GM12865 (cell line): ENCODE data around the gene PLIN4.

Experiments used
- DNase-seq: peaks from one replicate; pipeline ENCODE4 v3.0.0; 2010; ENCODE audit warnings: low read depth
- H3K4me3 ChIP-seq: 2 replicates; pipeline ENCODE4 v1.5.1; 2011; ENCODE audit warnings: mild to moderate bottlenecking, low read depth, low read length, control low read depth
- TF ChIP-seq, protein P1 (sequence below): IDR thresholded peaks from 2 replicates; pipeline ENCODE4 v1.5.1; 2011; ENCODE audit warnings: low read length, control low read depth, low read depth, inconsistent platforms; ENCODE audit not compliant: insufficient read depth; ENCODE audit errors: missing control alignments

The PLIN4 gene

DNA sequence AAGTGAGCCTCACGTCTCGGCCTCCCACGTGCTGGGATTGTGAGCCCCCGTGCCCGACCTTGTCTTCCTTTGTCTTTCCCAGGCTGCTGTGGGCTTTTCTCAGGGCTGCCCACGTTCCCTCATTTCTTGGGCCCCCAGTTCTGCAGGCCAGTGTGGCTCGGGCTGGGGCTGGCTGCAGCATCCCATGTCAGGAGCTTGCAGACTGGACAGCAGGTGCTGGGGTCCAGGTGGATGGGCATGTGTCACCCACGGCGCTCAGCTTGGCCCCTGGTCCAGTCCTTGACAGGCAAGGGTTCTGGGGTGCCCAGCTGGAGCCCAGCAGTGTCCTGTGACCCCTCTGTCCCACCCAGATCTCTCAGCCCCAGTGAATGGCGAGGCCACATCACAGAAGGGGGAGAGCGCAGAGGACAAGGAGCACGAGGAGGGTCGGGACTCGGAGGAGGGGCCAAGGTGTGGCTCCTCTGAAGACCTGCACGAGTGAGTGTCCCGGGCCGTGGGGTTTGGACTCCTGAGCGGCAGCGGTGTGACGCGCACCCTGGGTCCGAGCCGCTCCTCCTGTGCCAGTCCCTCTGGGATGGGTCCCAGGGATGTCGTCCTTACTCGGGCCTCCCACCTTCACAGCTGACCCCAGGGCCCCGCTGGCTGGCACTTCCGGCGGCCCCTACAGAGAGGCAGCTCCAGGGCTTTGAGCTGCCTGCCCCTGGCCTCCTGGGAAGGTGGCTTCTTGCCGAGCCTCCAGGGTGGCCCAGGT, 17.3 kb downstream of the PLIN4 start:
- DNase-seq = no peak
- H3K4me3 ChIP-seq = no peak overlapping the region
- TF ChIP-seq, protein P1, sequence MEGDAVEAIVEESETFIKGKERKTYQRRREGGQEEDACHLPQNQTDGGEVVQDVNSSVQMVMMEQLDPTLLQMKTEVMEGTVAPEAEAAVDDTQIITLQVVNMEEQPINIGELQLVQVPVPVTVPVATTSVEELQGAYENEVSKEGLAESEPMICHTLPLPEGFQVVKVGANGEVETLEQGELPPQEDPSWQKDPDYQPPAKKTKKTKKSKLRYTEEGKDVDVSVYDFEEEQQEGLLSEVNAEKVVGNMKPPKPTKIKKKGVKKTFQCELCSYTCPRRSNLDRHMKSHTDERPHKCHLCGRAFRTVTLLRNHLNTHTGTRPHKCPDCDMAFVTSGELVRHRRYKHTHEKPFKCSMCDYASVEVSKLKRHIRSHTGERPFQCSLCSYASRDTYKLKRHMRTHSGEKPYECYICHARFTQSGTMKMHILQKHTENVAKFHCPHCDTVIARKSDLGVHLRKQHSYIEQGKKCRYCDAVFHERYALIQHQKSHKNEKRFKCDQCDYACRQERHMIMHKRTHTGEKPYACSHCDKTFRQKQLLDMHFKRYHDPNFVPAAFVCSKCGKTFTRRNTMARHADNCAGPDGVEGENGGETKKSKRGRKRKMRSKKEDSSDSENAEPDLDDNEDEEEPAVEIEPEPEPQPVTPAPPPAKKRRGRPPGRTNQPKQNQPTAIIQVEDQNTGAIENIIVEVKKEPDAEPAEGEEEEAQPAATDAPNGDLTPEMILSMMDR = no peak

DNA sequence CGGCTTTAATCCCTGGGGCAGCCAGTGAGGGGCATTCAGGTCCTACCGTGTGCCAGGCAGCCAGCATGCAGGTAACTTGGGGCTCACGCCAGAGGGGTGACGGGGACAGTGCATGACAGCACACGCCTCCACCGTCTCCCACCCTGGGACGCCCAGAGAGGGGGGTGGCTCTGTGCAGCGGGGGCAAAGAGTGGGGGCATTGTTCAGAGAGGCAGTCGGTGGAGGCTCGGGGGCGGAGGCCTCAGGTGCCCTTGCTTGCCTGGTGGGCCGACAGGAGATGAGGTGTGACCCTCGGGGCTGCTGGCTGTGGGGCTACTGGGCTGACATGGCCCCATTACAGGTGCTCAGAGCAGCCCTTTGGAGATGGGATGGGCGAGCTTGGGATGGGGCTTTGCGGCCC, 18.4 kb downstream of the PLIN4 start:
- TF ChIP-seq, protein P1 = no peak
- DNase-seq = no peak
- no peak overlapping the region for H3K4me3 ChIP-seq

DNA sequence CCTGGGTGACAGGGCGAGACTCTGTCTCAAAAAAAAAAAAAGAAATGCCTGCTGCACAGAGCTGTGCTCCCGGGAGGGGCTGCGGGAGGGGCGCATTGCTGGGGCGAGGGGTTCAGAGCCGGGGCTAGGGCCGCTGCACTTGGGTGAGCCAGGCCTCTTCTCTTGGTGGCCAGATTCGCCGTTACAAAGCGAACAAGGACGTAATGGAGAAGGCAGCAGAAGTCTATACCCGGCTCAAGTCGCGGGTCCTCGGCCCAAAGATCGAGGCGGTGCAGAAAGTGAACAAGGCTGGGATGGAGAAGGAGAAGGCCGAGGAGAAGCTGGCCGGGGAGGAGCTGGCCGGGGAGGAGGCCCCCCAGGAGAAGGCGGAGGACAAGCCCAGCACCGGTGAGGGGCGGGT, 19.0 kb downstream of the PLIN4 start:
- TF ChIP-seq, protein P1 = no peak
- H3K4me3 ChIP-seq = no peak overlapping the region
- no peak for DNase-seq

DNA sequence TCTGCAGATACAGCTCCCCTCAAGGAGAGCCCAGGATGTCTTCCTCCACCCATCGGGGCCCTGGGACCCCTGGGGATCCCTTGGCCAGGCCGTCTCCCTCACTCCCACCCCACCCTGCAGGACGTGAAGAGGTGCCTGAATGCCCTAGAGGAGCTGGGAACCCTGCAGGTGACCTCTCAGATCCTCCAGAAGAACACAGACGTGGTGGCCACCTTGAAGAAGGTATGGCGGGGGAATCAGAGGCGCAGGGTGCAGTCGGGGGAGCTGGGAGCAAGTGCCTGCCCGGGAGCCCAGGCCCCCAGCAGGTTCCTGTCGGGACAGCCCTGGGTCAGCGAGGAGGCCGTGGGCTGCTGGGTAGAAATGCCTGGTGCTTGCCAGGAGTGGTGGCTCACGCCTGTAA, 19.6 kb downstream of the PLIN4 start:
- TF ChIP-seq, protein P1 = no peak
- no peak overlapping the region for H3K4me3 ChIP-seq

DNA sequence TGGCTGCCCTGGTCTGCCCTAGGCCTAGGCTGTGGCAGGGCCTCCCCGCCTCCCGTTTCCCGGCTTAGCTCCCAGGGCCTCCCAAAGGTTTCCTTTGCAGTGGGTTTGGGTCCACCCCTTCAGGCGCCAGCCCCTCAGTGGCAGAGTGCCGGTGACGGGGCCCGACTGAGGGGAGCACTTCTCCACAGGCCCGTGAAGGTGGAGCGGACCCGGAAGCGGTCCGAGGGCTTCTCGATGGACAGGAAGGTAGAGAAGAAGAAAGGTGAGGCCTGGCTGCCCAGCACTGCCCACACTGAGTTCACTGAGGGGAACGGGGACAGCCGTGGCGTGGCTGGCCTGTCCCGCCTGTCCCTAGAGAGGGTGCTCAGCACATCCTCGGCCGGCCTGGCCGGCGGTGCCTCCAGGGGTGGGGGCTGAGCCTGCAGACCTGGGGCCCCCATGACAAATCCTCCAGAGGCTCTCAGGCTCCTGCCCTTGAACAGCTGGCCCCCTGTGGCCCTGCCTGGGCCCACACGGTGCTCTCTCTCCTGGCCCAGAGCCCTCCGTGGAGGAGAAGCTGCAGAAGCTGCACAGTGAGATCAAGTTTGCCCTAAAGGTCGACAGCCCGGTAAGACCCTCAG, 20.4 kb downstream of the PLIN4 start:
- TF ChIP-seq, protein P1 = no peak
- DNase-seq = no peak
- no peak overlapping the region for H3K4me3 ChIP-seq

More for the DNA sequence above, 19.6 kb downstream of the PLIN4 start:
- DNase-seq = no peak

DNA sequence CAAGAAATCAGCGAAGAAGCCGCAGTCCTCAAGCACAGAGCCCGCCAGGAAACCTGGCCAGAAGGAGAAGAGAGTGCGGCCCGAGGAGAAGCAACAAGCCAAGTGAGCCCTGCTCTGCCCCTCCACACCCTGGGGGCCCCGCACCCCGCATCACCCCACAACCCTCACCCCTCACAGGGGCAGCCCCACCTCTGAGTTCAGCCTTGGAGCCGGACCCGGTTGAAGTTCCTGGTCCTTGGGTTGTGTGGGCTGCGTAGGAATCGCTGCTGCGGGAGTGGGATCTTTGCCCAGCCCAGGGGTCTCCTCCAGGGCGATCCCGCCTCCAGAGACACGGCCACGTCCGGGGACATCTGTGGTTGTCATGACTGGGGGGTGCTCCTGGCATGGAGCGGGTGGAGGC, 22.0 kb downstream of the PLIN4 start:
- no peak overlapping the region for H3K4me3 ChIP-seq
- DNase-seq = no peak
- TF ChIP-seq, protein P1 = no peak
